Liver (tissue), 3 donors: ENCODE data around the gene APH1A.

Source experiments
- GABPA ChIP-seq, 2 donors: IDR thresholded peaks in 1 of 2; conservative IDR thresholded peaks in 1 of 2; 2 replicates each; pipeline ENCODE4 v1.6.1; 2016; ENCODE audit warnings: antibody characterized with exemption in 2 of 2, mild to moderate bottlenecking in 1 of 2, moderate library complexity in 1 of 2
- JUND ChIP-seq, 2 donors: IDR thresholded peaks; 2 replicates each; pipeline ENCODE4 v1.6.1; 2016; ENCODE audit warnings: antibody characterized with exemption in 2 of 2
- YY1 ChIP-seq: IDR thresholded peaks from 2 replicates; pipeline ENCODE4 v1.6.1; 2016; ENCODE audit warnings: antibody characterized with exemption, mild to moderate bottlenecking
- TF ChIP-seq, protein P1 (sequence below): fragments of 150-350 bp; IDR thresholded peaks from 2 replicates; pipeline ENCODE4 v1.5.1; 2017; ENCODE audit warnings: improper control_type of control experiment, low read depth, low read length; ENCODE audit not compliant: missing input control
- TF ChIP-seq, protein P2 (sequence below): IDR thresholded peaks from 2 replicates; pipeline ENCODE4 v1.6.1; 2016; ENCODE audit warnings: antibody characterized with exemption, mild to moderate bottlenecking
- donor health status: healthy.
- donor health status: healthy.

DNA sequence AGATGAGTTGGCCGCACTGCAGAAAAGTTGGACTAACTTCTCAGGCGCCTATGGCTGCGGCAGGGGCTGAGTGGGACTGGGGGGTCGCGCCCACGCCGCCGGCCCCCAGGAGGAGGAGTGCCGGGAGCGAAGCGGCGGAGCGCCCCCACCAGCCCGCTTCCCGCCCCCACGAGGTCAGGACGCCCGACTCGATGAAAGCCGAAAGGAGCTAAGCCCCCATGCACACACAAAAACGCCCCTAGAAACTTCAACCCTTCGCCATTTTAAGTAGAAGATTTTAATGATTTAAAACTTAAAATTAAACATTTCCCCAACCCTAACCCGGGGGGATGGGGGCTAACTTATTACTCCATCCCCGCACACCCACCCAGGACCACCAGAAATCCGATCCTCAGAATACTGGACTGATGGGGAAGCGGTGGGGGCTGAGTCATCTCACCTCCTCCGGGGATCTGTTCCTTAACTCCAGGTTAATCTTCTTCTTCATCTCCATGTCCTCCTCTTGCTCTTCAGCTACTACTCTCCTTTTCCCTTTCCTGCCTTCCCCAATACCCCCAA, 33.4 kb downstream of the APH1A start:
- TF ChIP-seq YY1, result no peak
- no peak for TF ChIP-seq GABPA (IDR thresholded peaks at IDR 0.05 in 1 of 2, conservative IDR thresholded peaks at IDR 0.05 in 1 of 2)
- TF ChIP-seq, protein P1, sequence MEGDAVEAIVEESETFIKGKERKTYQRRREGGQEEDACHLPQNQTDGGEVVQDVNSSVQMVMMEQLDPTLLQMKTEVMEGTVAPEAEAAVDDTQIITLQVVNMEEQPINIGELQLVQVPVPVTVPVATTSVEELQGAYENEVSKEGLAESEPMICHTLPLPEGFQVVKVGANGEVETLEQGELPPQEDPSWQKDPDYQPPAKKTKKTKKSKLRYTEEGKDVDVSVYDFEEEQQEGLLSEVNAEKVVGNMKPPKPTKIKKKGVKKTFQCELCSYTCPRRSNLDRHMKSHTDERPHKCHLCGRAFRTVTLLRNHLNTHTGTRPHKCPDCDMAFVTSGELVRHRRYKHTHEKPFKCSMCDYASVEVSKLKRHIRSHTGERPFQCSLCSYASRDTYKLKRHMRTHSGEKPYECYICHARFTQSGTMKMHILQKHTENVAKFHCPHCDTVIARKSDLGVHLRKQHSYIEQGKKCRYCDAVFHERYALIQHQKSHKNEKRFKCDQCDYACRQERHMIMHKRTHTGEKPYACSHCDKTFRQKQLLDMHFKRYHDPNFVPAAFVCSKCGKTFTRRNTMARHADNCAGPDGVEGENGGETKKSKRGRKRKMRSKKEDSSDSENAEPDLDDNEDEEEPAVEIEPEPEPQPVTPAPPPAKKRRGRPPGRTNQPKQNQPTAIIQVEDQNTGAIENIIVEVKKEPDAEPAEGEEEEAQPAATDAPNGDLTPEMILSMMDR, result no peak
- no peak for TF ChIP-seq JUND (IDR thresholded peaks at IDR 0.05)
- TF ChIP-seq, protein P2, sequence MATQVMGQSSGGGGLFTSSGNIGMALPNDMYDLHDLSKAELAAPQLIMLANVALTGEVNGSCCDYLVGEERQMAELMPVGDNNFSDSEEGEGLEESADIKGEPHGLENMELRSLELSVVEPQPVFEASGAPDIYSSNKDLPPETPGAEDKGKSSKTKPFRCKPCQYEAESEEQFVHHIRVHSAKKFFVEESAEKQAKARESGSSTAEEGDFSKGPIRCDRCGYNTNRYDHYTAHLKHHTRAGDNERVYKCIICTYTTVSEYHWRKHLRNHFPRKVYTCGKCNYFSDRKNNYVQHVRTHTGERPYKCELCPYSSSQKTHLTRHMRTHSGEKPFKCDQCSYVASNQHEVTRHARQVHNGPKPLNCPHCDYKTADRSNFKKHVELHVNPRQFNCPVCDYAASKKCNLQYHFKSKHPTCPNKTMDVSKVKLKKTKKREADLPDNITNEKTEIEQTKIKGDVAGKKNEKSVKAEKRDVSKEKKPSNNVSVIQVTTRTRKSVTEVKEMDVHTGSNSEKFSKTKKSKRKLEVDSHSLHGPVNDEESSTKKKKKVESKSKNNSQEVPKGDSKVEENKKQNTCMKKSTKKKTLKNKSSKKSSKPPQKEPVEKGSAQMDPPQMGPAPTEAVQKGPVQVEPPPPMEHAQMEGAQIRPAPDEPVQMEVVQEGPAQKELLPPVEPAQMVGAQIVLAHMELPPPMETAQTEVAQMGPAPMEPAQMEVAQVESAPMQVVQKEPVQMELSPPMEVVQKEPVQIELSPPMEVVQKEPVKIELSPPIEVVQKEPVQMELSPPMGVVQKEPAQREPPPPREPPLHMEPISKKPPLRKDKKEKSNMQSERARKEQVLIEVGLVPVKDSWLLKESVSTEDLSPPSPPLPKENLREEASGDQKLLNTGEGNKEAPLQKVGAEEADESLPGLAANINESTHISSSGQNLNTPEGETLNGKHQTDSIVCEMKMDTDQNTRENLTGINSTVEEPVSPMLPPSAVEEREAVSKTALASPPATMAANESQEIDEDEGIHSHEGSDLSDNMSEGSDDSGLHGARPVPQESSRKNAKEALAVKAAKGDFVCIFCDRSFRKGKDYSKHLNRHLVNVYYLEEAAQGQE, result no peak
